HEK293T (cell line): ENCODE measurements around the gene PRKAA1.

Experiments
- ARNT ChIP-seq: fragments of 450-650 bp; IDR thresholded peaks from 2 replicates; pipeline ENCODE4 v1.6.1; 2017; ENCODE audit warnings: mild to moderate bottlenecking
- BHLHE40 ChIP-seq: fragments of 450-650 bp; IDR thresholded peaks from 2 replicates; pipeline ENCODE4 v1.6.1; 2016; ENCODE audit warnings: mild to moderate bottlenecking, moderate library complexity, borderline replicate concordance
- ELF4 ChIP-seq: fragments of 450-650 bp; IDR thresholded peaks from 2 replicates; pipeline ENCODE4 v1.6.1; 2017; ENCODE audit warnings: antibody characterized with exemption
- FOXA1 ChIP-seq: fragments of 450-650 bp; IDR thresholded peaks from 2 replicates; pipeline ENCODE4 v1.6.1; 2016; ENCODE audit warnings: mild to moderate bottlenecking
- FOXK2 ChIP-seq: fragments of 450-650 bp; IDR thresholded peaks from 2 replicates; pipeline ENCODE4 v1.6.1; 2016; ENCODE audit warnings: mild to moderate bottlenecking
- FOXM1 ChIP-seq: fragments of 450-650 bp; IDR thresholded peaks from 2 replicates; pipeline ENCODE4 v1.6.1; 2017; ENCODE audit warnings: mild to moderate bottlenecking, borderline replicate concordance
- L3MBTL2 ChIP-seq: fragments of 450-650 bp; conservative IDR thresholded peaks from 2 replicates; pipeline ENCODE4 v1.6.1; 2016; ENCODE audit warnings: mild to moderate bottlenecking
- NFRKB ChIP-seq: fragments of 450-650 bp; IDR thresholded peaks from 2 replicates; pipeline ENCODE4 v1.6.1; 2016; ENCODE audit warnings: mild to moderate bottlenecking, moderate library complexity
- SP1 ChIP-seq: fragments of 450-650 bp; IDR thresholded peaks from 2 replicates; pipeline ENCODE4 v1.6.1; 2017
- SUZ12 ChIP-seq: fragments of 450-650 bp; IDR thresholded peaks from 2 replicates; pipeline ENCODE4 v1.6.1; 2016; ENCODE audit warnings: mild to moderate bottlenecking
- ZNF384 ChIP-seq: fragments of 450-650 bp; IDR thresholded peaks from 2 replicates; pipeline ENCODE4 v1.6.1; 2016

DNA sequence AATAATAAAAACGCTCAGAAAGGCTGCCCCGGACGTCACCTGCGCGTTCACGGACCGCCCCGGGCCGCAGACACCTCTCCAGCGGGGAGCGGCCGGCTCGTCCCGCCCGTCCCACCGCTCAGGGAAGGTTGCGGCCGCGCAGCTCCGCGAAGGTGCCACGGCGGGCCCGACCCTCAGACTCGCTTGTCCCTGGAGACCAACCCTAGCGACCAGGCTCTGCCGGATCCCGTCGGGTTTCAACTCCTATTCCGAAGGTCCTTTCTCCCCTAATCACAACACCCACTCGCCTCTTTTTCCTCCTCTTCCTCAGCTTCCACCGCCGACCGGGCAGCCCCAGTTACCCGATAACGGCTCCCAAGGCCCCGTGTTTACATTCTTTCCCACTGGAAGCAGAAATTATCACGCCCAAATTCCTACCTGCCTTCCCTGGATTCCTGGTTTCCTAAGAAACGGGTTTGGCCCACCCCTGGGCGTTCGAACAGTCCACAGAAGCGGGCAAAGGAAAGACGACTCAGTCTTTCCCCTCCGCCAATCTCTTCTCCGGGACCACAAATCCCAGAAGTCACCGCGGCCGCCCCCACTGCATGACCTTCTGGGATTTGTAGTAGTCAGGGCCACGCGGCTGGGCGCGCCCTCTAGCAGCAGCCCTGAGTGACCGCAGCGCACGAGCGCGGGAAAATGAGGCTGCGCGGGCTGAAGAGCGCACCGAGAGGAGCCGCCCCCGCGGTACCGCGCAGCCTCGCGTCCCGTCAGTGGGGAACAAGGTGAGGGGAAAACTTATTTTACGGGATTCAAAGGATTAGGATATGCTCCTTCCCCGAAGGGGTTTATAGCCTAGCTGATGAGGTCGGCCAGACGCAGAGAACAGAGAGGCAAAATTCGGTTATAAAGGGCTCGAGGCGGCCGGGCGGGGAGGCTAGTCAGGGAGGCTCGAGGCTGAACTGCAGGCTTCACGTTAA is 42.5 kb downstream of the PRKAA1 start, which contains the start of gene TTC33:
- no peak for TF ChIP-seq NFRKB
- no peak for TF ChIP-seq FOXK2
- no peak for TF ChIP-seq FOXM1
- TF ChIP-seq FOXA1 = no peak
- no peak for TF ChIP-seq SP1
- peak; percentile 38; the same call in 1 of the 2 replicates for TF ChIP-seq ELF4
- TF ChIP-seq SUZ12 = peak; percentile 76
- peak; percentile 98 for TF ChIP-seq L3MBTL2
- no peak for TF ChIP-seq ZNF384
- no peak for TF ChIP-seq ARNT
- no peak for TF ChIP-seq BHLHE40
